NCI-H345 treated with DMSO at 0.1 percent for 48 hours (cell line): ENCODE data around the gene CEACAM7.
"Not testable (repeated sequence)": the region's sequence is repeated elsewhere in the genome, so short reads cannot be mapped to it uniquely, and the experiment has no call there.

Experiments used
- DNase-seq: peaks from one replicate; lab custom pipeline; 2025; ENCODE audit not compliant: unreplicated experiment; lab: John Stamatoyannopoulos, UW

CEACAM7 gene

DNA sequence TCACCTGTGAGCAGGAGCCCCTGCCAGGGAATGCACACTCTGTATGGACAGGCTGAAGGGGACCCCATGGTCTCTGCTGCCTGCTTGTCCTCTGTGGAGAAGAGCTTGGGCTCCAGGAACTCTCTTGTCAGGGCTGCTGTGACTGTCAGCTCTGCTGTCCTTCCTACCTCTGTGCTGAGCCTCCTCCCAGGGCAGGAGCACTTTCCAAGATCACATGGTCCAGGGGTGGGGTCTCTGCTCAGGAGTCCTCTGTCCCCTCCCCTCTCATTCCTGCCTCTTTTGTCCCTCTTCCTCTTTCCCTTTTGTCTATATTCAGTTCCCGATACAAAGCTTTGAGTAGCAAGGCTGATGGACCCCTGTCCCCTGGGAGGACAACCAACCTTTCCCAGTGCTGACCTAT, at the start of gene CEACAM7:
CEACAM7 (minus strand) TSS at position 173 of the 400 bp plus-strand sequence; CDS start at position 68, 105 bp downstream.
- DNase-seq: no peak

DNA sequence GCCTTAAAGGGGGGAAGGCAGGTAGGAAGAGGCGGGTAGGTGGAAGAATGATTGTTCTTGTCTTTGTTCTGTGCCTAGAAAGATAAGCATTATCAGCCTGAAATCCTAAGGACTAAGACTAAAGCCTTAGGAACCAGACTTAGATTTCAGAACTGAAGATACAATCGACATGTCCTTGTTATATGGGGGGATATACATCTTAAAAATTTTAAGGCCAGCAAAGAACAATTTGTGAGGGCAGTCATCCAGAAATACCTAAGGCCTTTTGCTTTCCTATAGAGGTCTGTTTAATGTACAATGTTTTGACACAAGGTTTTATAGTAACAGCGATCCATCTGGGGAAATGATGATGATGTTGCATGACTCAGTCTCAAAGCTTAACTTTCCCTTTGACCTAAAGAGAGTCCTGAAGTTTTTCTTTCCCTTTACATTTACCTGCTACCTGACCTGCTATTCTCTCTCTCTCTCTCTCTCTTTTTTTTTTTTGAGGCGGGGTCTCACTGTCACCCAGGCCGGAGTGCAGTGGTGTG, 47.1 kb upstream of the CEACAM7 start:
- DNase-seq: no peak

- DNase-seq: no peak
Observed at GRCh38 chr19:41734585-41734984, 46.5 kb upstream of the CEACAM7 start.

DNA sequence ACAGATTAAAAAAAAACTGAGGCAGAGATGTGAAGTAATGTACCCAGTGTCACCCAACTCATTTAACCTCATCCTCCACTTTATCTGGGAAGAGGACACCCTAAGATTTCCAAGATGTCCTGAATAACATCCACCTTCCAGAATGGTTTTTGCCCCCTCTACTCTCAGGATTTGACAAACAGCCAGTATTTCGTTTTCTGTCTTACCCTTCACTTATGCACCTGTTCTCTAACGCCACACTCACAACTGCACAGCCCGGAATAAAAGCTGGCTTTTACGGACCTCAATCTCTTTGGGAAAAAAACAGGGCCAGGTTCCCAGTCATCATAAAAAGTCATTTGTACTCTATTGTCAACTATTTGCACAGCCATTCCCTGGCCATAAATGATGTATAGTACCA, 46.1 kb upstream of the CEACAM7 start:
- DNase-seq: no peak

- DNase-seq: no peak
Observed at GRCh38 chr19:41726493-41726892, 38.4 kb upstream of the CEACAM7 start.

DNA sequence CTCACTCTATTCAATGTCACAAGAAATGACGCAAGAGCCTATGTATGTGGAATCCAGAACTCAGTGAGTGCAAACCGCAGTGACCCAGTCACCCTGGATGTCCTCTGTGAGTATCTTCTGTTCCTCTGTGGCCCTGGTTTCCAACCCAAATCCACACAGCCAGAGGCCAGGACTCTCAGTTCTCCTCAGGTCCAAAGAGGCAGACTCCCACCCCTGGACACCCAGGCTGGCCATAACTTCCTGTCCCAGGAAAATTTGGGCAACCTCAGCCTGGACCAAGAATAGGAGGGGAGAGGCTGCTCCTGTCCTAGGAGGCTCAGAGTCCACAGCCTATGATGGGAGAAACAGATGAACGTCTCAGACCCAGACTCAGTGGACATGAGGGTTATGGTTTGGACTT, 32.0 kb upstream of the CEACAM7 start:
- DNase-seq: no peak

DNA sequence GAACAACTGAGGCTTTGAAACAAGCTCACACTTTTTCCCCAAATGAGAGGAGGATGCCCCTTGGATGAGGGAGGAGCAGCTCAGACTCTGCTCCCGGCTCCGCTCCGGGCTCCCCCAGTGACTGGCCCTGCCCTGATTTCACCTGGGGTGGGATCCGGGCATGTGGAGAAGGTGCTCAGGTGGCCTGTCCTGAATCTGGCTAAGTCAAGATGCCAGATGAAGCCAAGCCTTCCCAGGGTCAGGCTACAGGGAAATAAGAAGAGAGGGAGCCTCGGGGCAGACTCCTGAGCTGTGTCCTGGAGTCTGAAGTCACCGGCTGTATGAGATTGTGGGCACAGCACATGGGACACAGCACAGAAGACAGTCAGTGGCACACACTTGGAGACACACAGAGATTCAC, 30.7 kb upstream of the CEACAM7 start:
- DNase-seq: no peak

- DNase-seq: no peak
Observed at GRCh38 chr19:41714598-41714997, 26.5 kb upstream of the CEACAM7 start.

- no peak for DNase-seq
Observed at GRCh38 chr19:41711376-41712261, 23.5 kb upstream of the CEACAM7 start.

GRCh38 chr19:41709951-41710645, 22.0 kb upstream of the CEACAM7 start:
- no peak for DNase-seq

GRCh38 chr19:41709516-41709915, 21.4 kb upstream of the CEACAM7 start:
- not testable (repeated sequence) for DNase-seq

- DNase-seq: no peak
Observed at GRCh38 chr19:41708481-41708880, 20.4 kb upstream of the CEACAM7 start, which contains the start of gene CEACAM5. Gene CEACAM5, plus strand, starts transcription at chr19:41708626. Its CDS starts 106 bp downstream, at chr19:41708732.

GRCh38 chr19:41707871-41708371, 19.9 kb upstream of the CEACAM7 start:
- no peak for DNase-seq

- DNase-seq: no peak
Observed at GRCh38 chr19:41707502-41707812, 19.4 kb upstream of the CEACAM7 start.

- peak; percentile 49 for DNase-seq
Observed at GRCh38 chr19:41706741-41707501, 18.9 kb upstream of the CEACAM7 start.

DNA sequence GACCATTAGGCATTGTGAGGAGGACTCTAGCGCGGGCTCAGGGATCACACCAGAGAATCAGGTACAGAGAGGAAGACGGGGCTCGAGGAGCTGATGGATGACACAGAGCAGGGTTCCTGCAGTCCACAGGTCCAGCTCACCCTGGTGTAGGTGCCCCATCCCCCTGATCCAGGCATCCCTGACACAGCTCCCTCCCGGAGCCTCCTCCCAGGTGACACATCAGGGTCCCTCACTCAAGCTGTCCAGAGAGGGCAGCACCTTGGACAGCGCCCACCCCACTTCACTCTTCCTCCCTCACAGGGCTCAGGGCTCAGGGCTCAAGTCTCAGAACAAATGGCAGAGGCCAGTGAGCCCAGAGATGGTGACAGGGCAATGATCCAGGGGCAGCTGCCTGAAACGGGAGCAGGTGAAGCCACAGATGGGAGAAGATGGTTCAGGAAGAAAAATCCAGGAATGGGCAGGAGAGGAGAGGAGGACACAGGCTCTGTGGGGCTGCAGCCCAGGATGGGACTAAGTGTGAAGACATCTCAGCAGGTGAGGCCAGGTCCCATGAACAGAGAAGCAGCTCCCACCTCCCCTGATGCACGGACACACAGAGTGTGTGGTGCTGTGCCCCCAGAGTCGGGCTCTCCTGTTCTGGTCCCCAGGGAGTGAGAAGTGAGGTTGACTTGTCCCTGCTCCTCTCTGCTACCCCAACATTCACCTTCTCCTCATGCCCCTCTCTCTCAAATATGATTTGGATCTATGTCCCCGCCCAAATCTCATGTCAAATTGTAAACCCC, 17.5 kb upstream of the CEACAM7 start:
- DNase-seq: no peak

- DNase-seq: no peak
Observed at GRCh38 chr19:41703602-41704293, 15.7 kb upstream of the CEACAM7 start.

DNA sequence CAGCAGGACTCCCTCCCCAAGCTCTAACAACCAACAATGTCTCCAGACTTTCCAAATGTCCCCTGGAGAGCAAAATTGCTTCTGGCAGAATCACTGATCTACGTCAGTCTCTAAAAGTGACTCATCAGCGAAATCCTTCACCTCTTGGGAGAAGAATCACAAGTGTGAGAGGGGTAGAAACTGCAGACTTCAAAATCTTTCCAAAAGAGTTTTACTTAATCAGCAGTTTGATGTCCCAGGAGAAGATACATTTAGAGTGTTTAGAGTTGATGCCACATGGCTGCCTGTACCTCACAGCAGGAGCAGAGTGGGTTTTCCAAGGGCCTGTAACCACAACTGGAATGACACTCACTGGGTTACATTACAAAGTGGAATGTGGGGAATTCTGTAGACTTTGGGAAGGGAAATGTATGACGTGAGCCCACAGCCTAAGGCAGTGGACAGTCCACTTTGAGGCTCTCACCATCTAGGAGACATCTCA, 14.1 kb upstream of the CEACAM7 start:
- no peak for DNase-seq

DNA sequence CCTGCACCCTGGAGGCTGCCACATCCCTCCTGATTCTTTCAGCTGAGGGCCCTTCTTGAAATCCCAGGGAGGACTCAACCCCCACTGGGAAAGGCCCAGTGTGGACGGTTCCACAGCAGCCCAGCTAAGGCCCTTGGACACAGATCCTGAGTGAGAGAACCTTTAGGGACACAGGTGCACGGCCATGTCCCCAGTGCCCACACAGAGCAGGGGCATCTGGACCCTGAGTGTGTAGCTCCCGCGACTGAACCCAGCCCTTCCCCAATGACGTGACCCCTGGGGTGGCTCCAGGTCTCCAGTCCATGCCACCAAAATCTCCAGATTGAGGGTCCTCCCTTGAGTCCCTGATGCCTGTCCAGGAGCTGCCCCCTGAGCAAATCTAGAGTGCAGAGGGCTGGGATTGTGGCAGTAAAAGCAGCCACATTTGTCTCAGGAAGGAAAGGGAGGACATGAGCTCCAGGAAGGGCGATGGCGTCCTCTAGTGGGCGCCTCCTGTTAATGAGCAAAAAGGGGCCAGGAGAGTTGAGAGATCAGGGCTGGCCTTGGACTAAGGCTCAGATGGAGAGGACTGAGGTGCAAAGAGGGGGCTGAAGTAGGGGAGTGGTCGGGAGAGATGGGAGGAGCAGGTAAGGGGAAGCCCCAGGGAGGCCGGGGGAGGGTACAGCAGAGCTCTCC, 13.5 kb upstream of the CEACAM7 start:
- DNase-seq: no peak
